Thyroid gland (tissue), 4 donors: ENCODE results near the gene GNG12. TPM values are rescaled to one million over a fixed set of nuclear protein-coding genes. Genes with fewer than 3 reads are reported as not detected.

Experiments used
- DNase-seq, 2 donors: peaks; one replicate each; pipeline ENCODE4 v3.0.0-alpha.2; 2019
- H3K27ac ChIP-seq, 3 donors: fragments of 200-600 bp; sonication (generic); 1 replicate in 2 of 3; 2 replicates in 1 of 3; pipeline ENCODE4 v1.5.1; 2016 to 2019; ENCODE audit warnings: mild to moderate bottlenecking in 1 of 3, moderate library complexity in 1 of 3
- H3K27me3 ChIP-seq: fragments of 200-600 bp; sonication (generic); one replicate; pipeline ENCODE4 v1.5.1; 2019
- H3K36me3 ChIP-seq, 2 donors: fragments of 200-600 bp; sonication (generic); one replicate each; pipeline ENCODE4 v1.5.1; 2016 to 2019
- H3K4me1 ChIP-seq, 2 donors: fragments of 200-600 bp; sonication (generic); one replicate each; pipeline ENCODE4 v1.5.1; 2017 to 2019
- H3K4me3 ChIP-seq, 3 donors: fragments of 200-600 bp; sonication (generic); replicated peaks in 1 of 3; 1 replicate in 2 of 3; 2 replicates in 1 of 3; pipeline ENCODE4 v1.5.1; 2016; ENCODE audit warnings: mild to moderate bottlenecking in 1 of 3
- H3K9me3 ChIP-seq: fragments of 200-600 bp; sonication (generic); one replicate; pipeline ENCODE4 v1.5.1; 2017
- CTCF ChIP-seq, 6 experiments: fragments of 200-600 bp in 3 of 6; fragments of 450-650 bp in 3 of 6; sonication (generic) in 3 of 6; IDR thresholded peaks; one replicate each; pipeline ENCODE4 v1.5.1; 2016 to 2019; ENCODE audit warnings: antibody characterized with exemption in 6 of 6, mild to moderate bottlenecking in 2 of 6, inconsistent platforms in 1 of 6, moderate library complexity in 1 of 6
- POLR2A ChIP-seq, 2 donors: fragments of 450-650 bp; IDR thresholded peaks; one replicate each; pipeline ENCODE4 v1.6.1; 2017; ENCODE audit warnings: antibody characterized with exemption in 2 of 2, mild to moderate bottlenecking in 2 of 2, moderate library complexity in 1 of 2
- WGBS, 2 donors: methylation state at CpG; one replicate each; pipeline ENCODE4 v1.1.5; 2017; 5-methylcytosine and 5-hydroxymethylcytosine counted together
- intact Hi-C: fragments of 100-400 bp; cut with DNase I; formaldehyde crosslinking; loops from one replicate; pipeline ENCODE4 v1.15.1; 2023
- total RNA-seq, 4 donors: library from RNA; depleted of rRNA; stranded (reverse); fragments of >200 nt; gene quantifications; one replicate each; pipeline ENCODE4 v1.2.3, GENCODE V29; 2016

The GNG12 gene
- total RNA-seq, 4 donors from 2014 or later: 100 to 155 (median 127) TPM

- WGBS, 2 donors: 92 to 96% methylated on average over 2 of the region's 2 CpGs
Measured at GRCh38 chr1:67680486-67680885, 152.8 kb downstream of the GNG12 start.

GRCh38 chr1:67679691-67680090 lies 153.6 kb downstream of the GNG12 start:
- Histone ChIP-seq H3K9me3 (no peaks in the 10 kb centered on the region), H3K27me3 (no peaks in the 10 kb centered on the region), H3K4me1 (peaks cover 0 to 13% of the 10 kb centered on the region in 2 donors), H3K27ac (no peak overlapping the region), H3K36me3 (no peaks in the 10 kb centered on the region), H3K4me3 (no peak overlapping the region)
- TF ChIP-seq CTCF (IDR thresholded peaks at IDR 0.05): no peak
- TF ChIP-seq POLR2A (IDR thresholded peaks at IDR 0.05): no peak
- no peak for DNase-seq
- intact Hi-C loops: loop anchor here (10.0 kb wide), 2 partner anchors 75 to 115 kb away; no protein-coding TSS in a partner anchor

More at GRCh38 chr1:67680486-67680885, 152.8 kb downstream of the GNG12 start:
- TF ChIP-seq CTCF (IDR thresholded peaks at IDR 0.05): no peak
- TF ChIP-seq POLR2A (IDR thresholded peaks at IDR 0.05): no peak
- intact Hi-C loops: loop anchor here (10.0 kb wide), 2 partner anchors 74 to 116 kb away; no protein-coding TSS in a partner anchor
- H3K4me1 ChIP-seq: peaks cover 0 to 9% of the 10 kb centered on the region in 2 donors
- no peaks in the 10 kb centered on the region for H3K36me3 ChIP-seq
- H3K27me3 ChIP-seq: no peaks in the 10 kb centered on the region
- no peak for DNase-seq
- H3K9me3 ChIP-seq: no peaks in the 10 kb centered on the region
- H3K27ac ChIP-seq: no peak overlapping the region
- no peak overlapping the region for H3K4me3 ChIP-seq

- Histone ChIP-seq H3K4me1 (peaks cover 0 to 7% of the 10 kb centered on the region in 2 donors), H3K27me3 (no peaks in the 10 kb centered on the region), H3K4me3 (no peak overlapping the region), H3K36me3 (no peaks in the 10 kb centered on the region), H3K27ac (no peak overlapping the region), H3K9me3 (no peaks in the 10 kb centered on the region)
- TF ChIP-seq CTCF (IDR thresholded peaks at IDR 0.05) (no peak), POLR2A (IDR thresholded peaks at IDR 0.05) (no peak)
- 96% methylated on average over 2 of the region's 2 CpGs for WGBS, 2 donors
- no peak for DNase-seq
- intact Hi-C loops: no loop called here
Measured at GRCh38 chr1:67677930-67678329, 155.3 kb downstream of the GNG12 start.

- Histone ChIP-seq H3K27ac (no peak overlapping the region), H3K9me3 (no peaks in the 10 kb centered on the region), H3K4me1 (peaks cover 0 to 7% of the 10 kb centered on the region in 2 donors), H3K27me3 (no peaks in the 10 kb centered on the region), H3K4me3 (no peak overlapping the region), H3K36me3 (no peaks in the 10 kb centered on the region)
- 93 to 97% methylated on average over 2 of the region's 2 CpGs for WGBS, 2 donors
- TF ChIP-seq POLR2A (IDR thresholded peaks at IDR 0.05): no peak
- TF ChIP-seq CTCF (IDR thresholded peaks at IDR 0.05): no peak
- intact Hi-C loops: no loop called here
- DNase-seq: no peak
Measured at GRCh38 chr1:67677408-67677807, 155.9 kb downstream of the GNG12 start.

GRCh38 chr1:67676946-67677345 lies 156.3 kb downstream of the GNG12 start:
- Histone ChIP-seq H3K4me1 (peaks cover 0 to 7% of the 10 kb centered on the region in 2 donors), H3K27ac (no peak overlapping the region), H3K9me3 (no peaks in the 10 kb centered on the region), H3K27me3 (no peaks in the 10 kb centered on the region), H3K4me3 (no peak overlapping the region), H3K36me3 (no peaks in the 10 kb centered on the region)
- WGBS, 2 donors: 61 to 80% methylated on average over 2 of the region's 2 CpGs
- TF ChIP-seq POLR2A (IDR thresholded peaks at IDR 0.05) (no peak), CTCF (IDR thresholded peaks at IDR 0.05) (no peak)
- intact Hi-C loops: no loop called here
- no peak for DNase-seq
